Measurements from ENCODE around the gene RBM11.

RBM11 gene

GRCh38 chr21:14267076-14267475 lies 51.1 kb downstream of the RBM11 start:
- no peak overlapping the region for H3K27ac ChIP-seq
- DNase-seq (ENCODE audit: low read depth, low spot score), result no peak

- no peak overlapping the region for H3K27ac ChIP-seq
- DNase-seq (ENCODE audit: low read depth, low spot score), result no peak
Measured at GRCh38 chr21:14270631-14271030, 54.7 kb downstream of the RBM11 start.

- DNase-seq (ENCODE audit: low read depth, low spot score), result no peak
- no peak overlapping the region for H3K27ac ChIP-seq
Measured at GRCh38 chr21:14271053-14271452, 55.1 kb downstream of the RBM11 start.

- DNase-seq (ENCODE audit: low read depth, low spot score), result no peak
- H3K27ac ChIP-seq, result no peak overlapping the region
Measured at GRCh38 chr21:14271641-14272040, 55.7 kb downstream of the RBM11 start.

GRCh38 chr21:14273736-14274538 lies 58.0 kb downstream of the RBM11 start:
- no peak for DNase-seq (ENCODE audit: low read depth, low spot score)
- H3K27ac ChIP-seq, result no peak overlapping the region

- H3K27ac ChIP-seq, result no peak overlapping the region
- DNase-seq (ENCODE audit: low read depth, low spot score), result no peak
Measured at GRCh38 chr21:14275702-14276205, 59.8 kb downstream of the RBM11 start.
